Kidney (tissue), 14 donors: ENCODE results near the gene MAMSTR. TPM values are rescaled to one million over a fixed set of nuclear protein-coding genes. Genes with fewer than 3 reads are reported as not detected.

ENCODE experiments used
- DNase-seq, 5 donors: peaks; one replicate each; pipeline ENCODE4 v3.0.0-alpha.2; 2013 to 2020
- FAIRE-seq: peaks from 2 replicates; lab custom pipeline; 2012; peaks lifted over from hg19 to GRCh38; lab: Jason Lieb, UNC
- H3K27ac ChIP-seq, 2 donors: one replicate each; pipeline ENCODE4 v1.7.0; 2013; ENCODE audit warnings: low read depth in 2 of 2, low read length in 2 of 2, inconsistent platforms in 1 of 2
- H3K27me3 ChIP-seq: one replicate; pipeline ENCODE4 v1.7.1; 2013; ENCODE audit warnings: low read length, inconsistent platforms; ENCODE audit not compliant: control insufficient read depth, insufficient read depth
- H3K36me3 ChIP-seq, 3 donors: one replicate each; pipeline versions ENCODE4 v1.7.0 to v1.7.1; 2013; ENCODE audit warnings: low read length in 3 of 3, control low read depth in 1 of 3, inconsistent platforms in 1 of 3; ENCODE audit not compliant: insufficient read depth in 3 of 3, control insufficient read depth in 2 of 3
- H3K4me1 ChIP-seq, 3 donors: one replicate each; pipeline versions ENCODE4 v1.7.0 to v1.7.1; 2013; ENCODE audit warnings: low read length in 3 of 3, inconsistent platforms in 1 of 3, low read depth in 1 of 3; ENCODE audit not compliant: control insufficient read depth in 2 of 3, insufficient read depth in 2 of 3
- H3K4me3 ChIP-seq, 3 donors: one replicate each; pipeline versions ENCODE4 v1.7.0 to v1.8.1; 2013; ENCODE audit warnings: low read length in 3 of 3, control low read depth in 1 of 3, inconsistent platforms in 1 of 3
- H3K9ac ChIP-seq, 3 donors: one replicate each; pipeline versions ENCODE4 v1.7.0 to v1.7.1; 2013; ENCODE audit warnings: low read length in 3 of 3, control low read depth in 1 of 3, inconsistent platforms in 1 of 3
- H3K9me3 ChIP-seq, 3 donors: one replicate each; pipeline versions ENCODE4 v1.7.0 to v1.7.1; 2013; ENCODE audit warnings: low read length in 3 of 3, control low read depth in 1 of 3, inconsistent platforms in 1 of 3; ENCODE audit not compliant: control insufficient read depth in 2 of 3, insufficient read depth in 1 of 3
- CTCF ChIP-seq: IDR thresholded peaks from 3 replicates; pipeline ENCODE4 v1.5.1; 2012; ENCODE audit warnings: mild to moderate bottlenecking, moderate library complexity, borderline replicate concordance; ENCODE audit not compliant: insufficient read depth; ENCODE audit errors: extremely low read depth
- intact Hi-C: fragments of 100-400 bp; cut with DNase I; formaldehyde crosslinking; loops from one replicate; pipeline ENCODE4 v1.11.1; 2022
- polyA plus RNA-seq: library from polyadenylated mRNA; stranded (reverse); fragments of 350-450 nt; fragmentation: Illumina TruSeq; extraction: RNeasy Lipid Tissue Mini Kit (QIAGEN cat#74804); gene quantifications from one replicate; pipeline ENCODE4 v1.2.3, GENCODE V29; 2014; ENCODE audit warnings: low read depth, low replicate concordance; ENCODE audit not compliant: insufficient read depth
- total RNA-seq: library from RNA; stranded (reverse); fragmentation: NEBNext Ultra II Directional; extraction: Animal tissue kit (Norgen Biotek cat#: 25700); gene quantifications from one replicate; pipeline ENCODE4 v1.2.1, GENCODE V29; 2021
- donor health status: control.
- donor health status: control.
- donor health status: control.
- donor health status: control.
- donor health status: control.
- donor health status: DM: yes; HTN: yes; CAD: no.
- donor health status: Normal renal cell carcinoma (clear cell type).

The MAMSTR gene
- total and polyA plus RNA-seq, 2 donors from 2014 or later: 2.2 to 3.6 TPM

DNA sequence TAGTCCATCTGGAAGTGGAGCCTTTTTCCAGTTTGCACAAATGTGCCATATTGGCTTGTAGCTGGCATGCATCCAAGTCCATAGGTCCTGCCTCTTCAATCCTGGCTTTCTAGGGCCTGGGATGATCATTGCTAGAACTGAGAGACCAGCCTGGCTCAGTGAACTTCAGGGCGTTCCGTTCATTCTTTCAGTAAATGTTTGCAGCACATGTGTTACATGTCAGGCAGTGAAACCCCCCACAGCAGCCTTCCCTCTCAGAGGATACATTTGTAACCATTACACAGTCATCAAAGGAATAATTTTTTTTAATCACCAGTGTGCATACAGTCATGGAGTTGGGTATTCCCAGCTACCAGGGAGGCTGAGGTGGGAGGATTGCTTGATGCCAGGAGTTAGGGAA, 14.1 kb downstream of the MAMSTR start:
- DNase-seq (peak in 1 of 5 donors; percentile 61), FAIRE-seq (no peak)
- no peak overlapping the region for H3K9ac ChIP-seq
- H3K4me1 ChIP-seq: no peaks in the 10 kb centered on the region
- H3K27ac ChIP-seq: no peak overlapping the region
- TF ChIP-seq CTCF: no peak
- H3K4me3 ChIP-seq: no peak overlapping the region
- peaks cover 2 to 4% (median 3%) of the 10 kb centered on the region in 3 donors for H3K36me3 ChIP-seq
- intact Hi-C loops: no loop called here
- H3K27me3 ChIP-seq: no peaks in the 10 kb centered on the region
- no peaks in the 10 kb centered on the region for H3K9me3 ChIP-seq

GRCh38 chr19:48703316-48703715, 16.2 kb downstream of the MAMSTR start:
- no peak for TF ChIP-seq CTCF
- peaks cover 2 to 4% (median 3%) of the 10 kb centered on the region in 3 donors for H3K36me3 ChIP-seq
- H3K27me3 ChIP-seq: no peaks in the 10 kb centered on the region
- DNase-seq (no peak), FAIRE-seq (no peak)
- no peaks in the 10 kb centered on the region for H3K4me1 ChIP-seq
- intact Hi-C loops: no loop called here
- no peak overlapping the region for H3K27ac ChIP-seq
- no peak overlapping the region for H3K9ac ChIP-seq
- no peaks in the 10 kb centered on the region for H3K9me3 ChIP-seq
- H3K4me3 ChIP-seq: no peak overlapping the region

DNA sequence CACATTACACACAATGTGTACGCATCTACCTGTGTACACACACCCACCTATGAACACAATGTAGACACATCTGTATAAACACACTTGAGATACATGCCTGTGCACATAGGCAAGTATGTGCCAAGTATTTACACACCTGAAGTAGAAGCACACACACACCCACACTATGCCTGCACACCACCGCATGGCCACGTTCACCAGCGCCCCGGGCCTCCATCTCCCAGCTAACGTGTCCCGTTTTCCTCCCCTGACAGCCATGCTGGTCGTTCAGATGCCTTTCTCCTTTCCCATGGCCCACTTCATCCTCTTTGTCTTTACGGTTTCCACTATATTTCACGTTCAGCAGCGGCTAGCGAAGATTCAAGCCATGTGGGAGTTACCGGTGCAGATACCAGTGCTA, 16.8 kb downstream of the MAMSTR start:
- FAIRE-seq (no peak), DNase-seq (no peak)
- Histone ChIP-seq H3K27ac (no peak overlapping the region), H3K4me1 (no peaks in the 10 kb centered on the region), H3K36me3 (peaks cover 2 to 4% (median 3%) of the 10 kb centered on the region in 3 donors), H3K27me3 (no peaks in the 10 kb centered on the region), H3K9ac (no peak overlapping the region), H3K4me3 (no peak overlapping the region), H3K9me3 (no peaks in the 10 kb centered on the region)
- intact Hi-C loops: no loop called here
- TF ChIP-seq CTCF: no peak

DNA sequence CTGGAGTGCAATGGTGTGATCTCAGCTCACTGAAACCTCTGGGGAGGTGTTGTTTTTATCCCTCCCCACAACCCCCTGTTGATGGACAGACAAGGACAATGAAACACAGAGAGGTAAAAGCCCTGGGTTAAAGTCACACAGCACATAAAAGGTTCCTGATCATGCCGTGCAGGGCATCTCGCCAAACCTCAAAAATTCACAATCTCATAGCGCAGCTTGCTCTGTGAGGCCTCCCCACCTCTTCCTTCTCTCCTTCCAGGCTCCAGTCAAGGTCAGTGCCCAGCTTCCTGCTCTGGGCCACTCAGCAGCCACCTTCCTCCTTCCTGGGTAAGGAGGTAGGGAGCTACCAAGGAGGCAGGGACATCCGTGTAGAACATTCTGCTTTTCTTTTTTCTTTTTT, 21.5 kb downstream of the MAMSTR start:
- Histone ChIP-seq H3K4me1 (peaks cover 0 to 2% (median 0%) of the 10 kb centered on the region in 3 donors), H3K4me3 (no peak overlapping the region), H3K36me3 (peaks cover 2 to 4% (median 3%) of the 10 kb centered on the region in 3 donors), H3K27ac (no peak overlapping the region), H3K27me3 (no peaks in the 10 kb centered on the region), H3K9me3 (no peaks in the 10 kb centered on the region), H3K9ac (no peak overlapping the region)
- intact Hi-C loops: no loop called here
- DNase-seq (no peak), FAIRE-seq (no peak)
- no peak for TF ChIP-seq CTCF
